Keratinocyte (primary cell): ENCODE results near the gene CACNA1E. TPM values are rescaled to one million over a fixed set of nuclear protein-coding genes. Genes with fewer than 3 reads are reported as not detected.

Experiments used
- DNase-seq: peaks from one replicate; pipeline ENCODE4 v3.0.0-alpha.2; 2011; ENCODE audit warnings: low read depth, missing footprints, low spot score
- FAIRE-seq: peaks from 2 replicates; lab custom pipeline; 2011; peaks lifted over from hg19 to GRCh38; lab: Jason Lieb, UNC
- H2AFZ ChIP-seq: 2 replicates; pipeline ENCODE4 v1.6.0; 2012; ENCODE audit warnings: low read length, control low read depth, inconsistent platforms; ENCODE audit not compliant: control insufficient read depth
- H3K27ac ChIP-seq: 2 replicates; pipeline ENCODE4 v1.5.1; 2011; ENCODE audit warnings: low read length; ENCODE audit not compliant: control insufficient read depth, insufficient read depth
- H3K27me3 ChIP-seq: 3 replicates; pipeline ENCODE4 v1.6.0; 2011; ENCODE audit warnings: low read length; ENCODE audit not compliant: control insufficient read depth, insufficient read depth; ENCODE audit errors: extremely low read depth
- H3K36me3 ChIP-seq, 2 experiments: 2 replicates in 1 of 2; 3 replicates in 1 of 2; pipeline ENCODE4 v1.5.1; 2011; ENCODE audit warnings: low read length in 2 of 2, mild to moderate bottlenecking in 1 of 2; ENCODE audit not compliant: control insufficient read depth in 2 of 2, insufficient read depth in 2 of 2; ENCODE audit errors: extremely low read depth in 1 of 2
- H3K4me1 ChIP-seq: 3 replicates; pipeline ENCODE4 v1.5.1; 2011; ENCODE audit warnings: low read length; ENCODE audit not compliant: control insufficient read depth, insufficient read depth; ENCODE audit errors: extremely low read depth
- H3K4me2 ChIP-seq: 3 replicates; pipeline ENCODE4 v1.6.0; 2011; ENCODE audit warnings: low read depth, low read length; ENCODE audit not compliant: control insufficient read depth, insufficient read depth; ENCODE audit errors: extremely low read depth
- H3K4me3 ChIP-seq, 3 experiments: fragments of 200-600 bp in 1 of 3; sonication (generic) in 1 of 3; 2 replicates in 2 of 3; 3 replicates in 1 of 3; pipeline ENCODE4 v1.5.1; 2011 to 2016; ENCODE audit warnings: low read length in 3 of 3, mild to moderate bottlenecking in 3 of 3, control low read depth in 2 of 3, inconsistent platforms in 1 of 3, low read depth in 1 of 3, mixed read lengths in 1 of 3, mixed run types in 1 of 3, moderate library complexity in 1 of 3; ENCODE audit not compliant: control insufficient read depth in 2 of 3, insufficient read depth in 2 of 3; ENCODE audit errors: extremely low read depth in 1 of 3
- H3K79me2 ChIP-seq: 2 replicates; pipeline ENCODE4 v1.6.0; 2012; ENCODE audit warnings: low read length; ENCODE audit not compliant: control insufficient read depth, insufficient read depth
- H3K9ac ChIP-seq: 3 replicates; pipeline ENCODE4 v1.6.0; 2011; ENCODE audit warnings: low read length; ENCODE audit not compliant: control insufficient read depth, insufficient read depth; ENCODE audit errors: extremely low read depth
- H3K9me1 ChIP-seq: 3 replicates; pipeline ENCODE4 v1.6.0; 2011; ENCODE audit warnings: low read length; ENCODE audit not compliant: control insufficient read depth, insufficient read depth; ENCODE audit errors: extremely low read depth
- H3K9me3 ChIP-seq: 2 replicates; pipeline ENCODE4 v1.5.1; 2012; ENCODE audit warnings: low read depth, low read length; ENCODE audit not compliant: control insufficient read depth
- H4K20me1 ChIP-seq: 3 replicates; pipeline ENCODE4 v1.6.0; 2011; ENCODE audit warnings: low read length; ENCODE audit not compliant: control insufficient read depth, insufficient read depth; ENCODE audit errors: extremely low read depth
- EZH2 ChIP-seq: IDR thresholded peaks from one replicate; pipeline ENCODE4 v1.6.1; 2012; ENCODE audit warnings: inconsistent platforms, mild to moderate bottlenecking, low read length, moderate library complexity
- dilution Hi-C: fragments of 300-500 bp; cut with MboI; formaldehyde crosslinking; loops from one replicate; pipeline ENCODE4 v1.7.0; 2020; ENCODE audit warnings: low sequenced_read_pairs; ENCODE audit not compliant: extremely low pct_ligation_motif_present
- polyA plus RNA-seq, 5 experiments: library from polyadenylated mRNA; depleted of rRNA in 3 of 5; stranded (reverse) in 3 of 5; stranded (forward) in 1 of 5; unstranded in 1 of 5; fragments of >200 nt; gene quantifications; 1 replicate in 1 of 5; 2 replicates in 3 of 5; 3 replicates in 1 of 5; pipeline versions ENCODE4 v1.2.1 to v1.2.3, GENCODE V29; 2011 to 2012; ENCODE audit warnings: missing spikeins in 2 of 5, low read depth in 1 of 5, low replicate concordance in 1 of 5
- TF ChIP-seq, protein P1 (sequence below), 3 experiments: IDR thresholded peaks in 1 of 3; conservative IDR thresholded peaks in 1 of 3; optimal IDR thresholded peaks in 1 of 3; 2 replicates in 2 of 3; 3 replicates in 1 of 3; pipeline versions ENCODE3 to v1.5.1; 2011; ENCODE audit warnings: low read length in 3 of 3, mild to moderate bottlenecking in 3 of 3, moderate library complexity in 2 of 3, control low read depth in 1 of 3, inconsistent platforms in 1 of 3; ENCODE audit not compliant: insufficient read depth in 2 of 3; ENCODE audit errors: extremely low read depth in 1 of 3

CACNA1E gene
- polyA plus RNA-seq, 1 donor (not counting 4 experiments of a cell fraction or from before 2014, with no cell fraction given), result not detected

DNA sequence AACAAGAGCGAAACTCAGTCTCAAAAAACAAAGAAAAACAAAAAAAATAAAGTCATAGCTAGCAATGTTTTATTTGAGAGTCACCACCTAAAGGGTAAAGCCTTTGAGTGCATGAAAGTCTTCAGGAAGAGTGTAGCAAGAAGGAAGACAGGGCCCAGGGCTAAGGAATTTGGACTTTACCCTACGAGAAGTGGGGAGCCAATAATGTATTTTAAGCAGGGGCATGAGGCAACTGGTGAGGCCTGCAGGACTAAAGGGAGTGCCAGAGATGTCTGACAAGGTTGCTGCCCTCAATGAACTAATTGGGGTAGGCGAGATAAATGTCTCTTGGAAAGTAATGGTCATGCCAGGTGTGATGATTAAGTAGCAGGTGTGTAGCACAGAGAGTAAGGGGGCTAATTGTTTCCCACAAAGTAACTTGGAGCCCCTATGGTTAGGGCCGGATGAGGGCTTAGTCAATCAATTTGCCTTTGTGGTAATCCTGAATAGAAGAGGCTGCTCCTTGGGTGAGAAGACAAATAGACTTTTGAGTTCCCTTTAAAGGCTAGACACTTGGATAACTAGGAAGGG lies 31.6 kb upstream of the CACNA1E start:
- no peaks in the 10 kb centered on the region for H3K79me2 ChIP-seq
- FAIRE-seq (no peak), DNase-seq (no peak)
- no peaks in the 10 kb centered on the region for H3K9me1 ChIP-seq
- TF ChIP-seq, protein P1, sequence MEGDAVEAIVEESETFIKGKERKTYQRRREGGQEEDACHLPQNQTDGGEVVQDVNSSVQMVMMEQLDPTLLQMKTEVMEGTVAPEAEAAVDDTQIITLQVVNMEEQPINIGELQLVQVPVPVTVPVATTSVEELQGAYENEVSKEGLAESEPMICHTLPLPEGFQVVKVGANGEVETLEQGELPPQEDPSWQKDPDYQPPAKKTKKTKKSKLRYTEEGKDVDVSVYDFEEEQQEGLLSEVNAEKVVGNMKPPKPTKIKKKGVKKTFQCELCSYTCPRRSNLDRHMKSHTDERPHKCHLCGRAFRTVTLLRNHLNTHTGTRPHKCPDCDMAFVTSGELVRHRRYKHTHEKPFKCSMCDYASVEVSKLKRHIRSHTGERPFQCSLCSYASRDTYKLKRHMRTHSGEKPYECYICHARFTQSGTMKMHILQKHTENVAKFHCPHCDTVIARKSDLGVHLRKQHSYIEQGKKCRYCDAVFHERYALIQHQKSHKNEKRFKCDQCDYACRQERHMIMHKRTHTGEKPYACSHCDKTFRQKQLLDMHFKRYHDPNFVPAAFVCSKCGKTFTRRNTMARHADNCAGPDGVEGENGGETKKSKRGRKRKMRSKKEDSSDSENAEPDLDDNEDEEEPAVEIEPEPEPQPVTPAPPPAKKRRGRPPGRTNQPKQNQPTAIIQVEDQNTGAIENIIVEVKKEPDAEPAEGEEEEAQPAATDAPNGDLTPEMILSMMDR (optimal IDR thresholded peaks at IDR 0.05 in 1 of 3, IDR thresholded peaks at IDR 0.05 in 1 of 3, conservative IDR thresholded peaks at IDR 0.05 in 1 of 3; ENCODE audit: extremely low read depth in 1 of 3, insufficient read depth in 2 of 3, low read length in 3 of 3), result no peak
- no peak for TF ChIP-seq EZH2
- H3K27ac ChIP-seq, result no peak overlapping the region
- no peak overlapping the region for H3K4me3 ChIP-seq
- dilution Hi-C loops, result no loop called here
- H3K4me2 ChIP-seq, result no peak overlapping the region
- H3K36me3 ChIP-seq, result no peaks in the 10 kb centered on the region
- no peaks in the 10 kb centered on the region for H3K27me3 ChIP-seq
- no peak overlapping the region for H3K9ac ChIP-seq
- no peak overlapping the region for H2AFZ ChIP-seq
- H4K20me1 ChIP-seq, result no peaks in the 10 kb centered on the region
- H3K9me3 ChIP-seq, result no peaks in the 10 kb centered on the region
- no peaks in the 10 kb centered on the region for H3K4me1 ChIP-seq

DNA sequence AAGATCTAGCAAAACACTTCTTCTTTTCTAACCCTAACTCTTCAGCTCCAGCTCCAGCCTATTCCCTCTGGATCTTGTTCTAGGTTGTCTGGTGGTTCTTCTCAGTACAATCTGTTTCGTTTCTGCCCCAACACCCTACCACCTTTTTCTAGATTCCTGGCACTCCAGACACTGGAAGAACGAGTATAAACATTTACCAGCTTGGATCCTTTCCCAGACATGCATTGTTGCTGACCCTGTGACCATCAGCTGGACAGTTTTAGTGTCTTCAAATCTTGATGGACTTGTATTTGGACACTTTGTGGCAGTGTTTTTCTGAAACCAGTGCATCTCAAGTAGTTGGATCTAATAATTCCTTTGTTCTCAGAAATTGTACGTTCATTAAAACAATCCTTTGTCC lies 30.6 kb upstream of the CACNA1E start:
- H3K4me3 ChIP-seq, result no peak overlapping the region
- H3K27ac ChIP-seq, result no peak overlapping the region
- no peaks in the 10 kb centered on the region for H3K9me3 ChIP-seq
- no peaks in the 10 kb centered on the region for H3K36me3 ChIP-seq
- no peaks in the 10 kb centered on the region for H3K79me2 ChIP-seq
- H3K27me3 ChIP-seq, result no peaks in the 10 kb centered on the region
- dilution Hi-C loops, result no loop called here
- peak overlapping the region; percentile 34 for H2AFZ ChIP-seq
- no peak for TF ChIP-seq EZH2
- TF ChIP-seq, protein P1 (optimal IDR thresholded peaks at IDR 0.05 in 1 of 3, IDR thresholded peaks at IDR 0.05 in 1 of 3, conservative IDR thresholded peaks at IDR 0.05 in 1 of 3; ENCODE audit: extremely low read depth in 1 of 3, insufficient read depth in 2 of 3, low read length in 3 of 3), result no peak
- FAIRE-seq, result no peak
- H3K4me1 ChIP-seq, result no peaks in the 10 kb centered on the region
- no peak for DNase-seq
- H3K9me1 ChIP-seq, result no peaks in the 10 kb centered on the region
- no peaks in the 10 kb centered on the region for H4K20me1 ChIP-seq
- H3K9ac ChIP-seq, result no peak overlapping the region
- no peak overlapping the region for H3K4me2 ChIP-seq
